Effector memory CD4-positive, alpha-beta T cell (primary cell): Measurements from ENCODE around the gene PPP2R5D.

Source experiments
- DNase-seq, 3 donors: peaks; one replicate each; pipeline ENCODE4 v3.0.0-alpha.2; 2020
- H3K27ac ChIP-seq: 2 replicates; pipeline ENCODE4 v1.7.0; 2013; ENCODE audit warnings: mild to moderate bottlenecking, low read length, moderate library complexity; ENCODE audit not compliant: insufficient read depth, poor library complexity, severe bottlenecking
- H3K27me3 ChIP-seq: replicated peaks from 2 replicates; pipeline ENCODE4 v1.7.0; 2013; ENCODE audit warnings: mild to moderate bottlenecking, low read length; ENCODE audit not compliant: insufficient read depth, control insufficient read depth, poor library complexity, severe bottlenecking
- H3K36me3 ChIP-seq: 2 replicates; pipeline ENCODE4 v1.7.0; 2013; ENCODE audit warnings: mild to moderate bottlenecking, low read length, moderate library complexity; ENCODE audit not compliant: control insufficient read depth, insufficient read depth
- H3K4me1 ChIP-seq: 2 replicates; pipeline ENCODE4 v1.7.0; 2013; ENCODE audit warnings: low read length, mild to moderate bottlenecking; ENCODE audit not compliant: control insufficient read depth, insufficient read depth, poor library complexity, severe bottlenecking
- H3K4me3 ChIP-seq: 2 replicates; pipeline ENCODE4 v1.7.0; 2013; ENCODE audit warnings: low read length, low read depth, mild to moderate bottlenecking; ENCODE audit not compliant: insufficient read depth, poor library complexity, severe bottlenecking
- H3K9me3 ChIP-seq: 2 replicates; pipeline ENCODE4 v1.7.0; 2013; ENCODE audit warnings: mild to moderate bottlenecking, low read length, moderate library complexity; ENCODE audit not compliant: control insufficient read depth

Gene PPP2R5D

DNA sequence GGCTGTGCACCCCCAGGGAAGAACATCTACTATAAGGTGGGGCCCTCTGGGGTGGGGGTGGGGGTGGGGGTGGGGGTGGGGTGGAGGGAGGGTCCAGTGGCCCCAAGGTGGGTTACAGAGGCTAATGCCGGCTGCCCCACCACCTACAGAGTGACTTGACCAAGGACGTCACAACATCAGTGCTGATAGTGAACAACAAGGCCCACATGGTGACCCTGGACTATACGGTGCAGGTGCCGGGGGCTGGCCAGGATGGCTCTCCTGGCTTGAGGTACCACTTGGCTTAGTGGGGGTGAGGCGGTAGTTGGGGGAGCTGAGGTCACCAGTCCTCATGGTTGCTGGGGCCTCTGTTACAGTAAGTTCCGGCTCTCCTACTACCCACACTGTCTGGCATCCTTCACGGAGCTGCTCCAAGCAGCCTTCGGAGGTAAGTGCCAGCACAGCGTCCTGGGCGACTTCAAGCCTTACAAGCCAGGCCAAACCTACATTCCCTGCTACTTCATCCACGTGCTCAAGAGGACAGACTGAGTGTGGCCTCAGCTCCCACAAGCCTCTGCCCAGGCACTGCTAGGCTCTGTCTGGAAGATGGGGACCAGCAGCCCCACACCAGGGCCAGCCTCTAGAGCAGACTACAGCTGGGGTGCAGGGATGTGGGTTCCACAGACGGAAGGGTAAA lies 21.1 kb upstream of the PPP2R5D start:
- no peak for DNase-seq
- Histone ChIP-seq H3K4me1 (peaks cover 11% of the 10 kb centered on the region), H3K36me3 (peaks cover 19% of the 10 kb centered on the region), H3K27me3 (no peaks in the 10 kb centered on the region), H3K27ac (no peak overlapping the region), H3K4me3 (no peak overlapping the region), H3K9me3 (no peaks in the 10 kb centered on the region)

DNA sequence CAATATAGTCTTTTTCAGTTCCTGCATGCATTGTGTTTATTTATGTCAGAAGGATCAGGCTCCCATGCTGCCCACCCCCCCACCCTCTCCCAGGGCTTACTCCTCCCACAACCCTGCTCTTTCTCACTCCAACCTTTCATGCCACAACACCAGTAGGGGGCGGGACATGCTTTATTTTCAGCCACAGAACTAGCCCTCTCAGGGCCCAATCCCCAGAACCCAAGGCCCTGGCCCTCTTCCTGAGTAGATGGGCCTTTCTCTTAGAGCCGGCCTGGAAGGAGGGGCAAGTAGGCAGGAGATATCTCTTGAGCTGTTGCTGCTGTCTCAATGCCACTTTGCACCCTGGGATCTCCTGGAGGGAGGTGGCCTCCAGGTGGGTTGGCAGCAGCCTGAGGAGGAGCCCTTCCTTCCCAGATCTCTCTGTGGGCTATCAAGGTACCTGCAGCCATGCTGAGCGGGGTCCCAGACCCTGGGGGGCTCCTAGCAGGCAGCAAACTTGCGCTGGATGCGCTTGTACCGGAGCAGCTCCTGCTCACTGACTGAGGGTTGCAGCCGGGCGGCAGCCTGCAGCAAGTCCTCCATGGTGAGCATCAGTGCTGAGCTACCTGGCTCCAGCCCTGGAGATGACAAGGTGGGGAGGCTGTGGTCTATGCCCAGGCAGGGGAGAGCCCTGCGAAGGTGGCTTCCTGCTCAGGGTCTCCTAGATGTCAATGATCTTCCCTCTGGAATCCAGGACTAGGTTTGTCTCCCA lies 20.3 kb upstream of the PPP2R5D start:
- DNase-seq: no peak
- peaks cover 19% of the 10 kb centered on the region for H3K36me3 ChIP-seq

DNA sequence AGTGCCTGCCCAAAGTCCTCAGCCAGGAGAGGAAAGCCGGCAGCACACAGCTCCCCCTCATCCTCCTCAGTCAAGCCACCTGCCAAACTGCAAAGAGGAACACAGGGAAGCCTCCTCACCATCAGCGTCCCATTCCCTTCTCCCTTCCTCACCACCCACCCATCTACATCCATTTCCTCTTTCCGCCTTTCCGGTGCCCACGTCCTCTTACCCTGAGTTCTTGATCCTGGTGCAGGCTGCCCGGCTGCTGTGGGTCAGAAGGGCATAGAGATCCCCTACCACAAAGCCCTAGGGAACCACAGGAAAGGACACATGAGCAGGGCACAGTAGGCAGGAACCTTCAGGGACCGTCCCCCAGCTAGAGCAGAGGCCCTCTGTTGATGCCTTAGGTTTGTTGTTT lies 17.8 kb upstream of the PPP2R5D start:
- Histone ChIP-seq H3K4me1 (no peaks in the 10 kb centered on the region), H3K9me3 (no peaks in the 10 kb centered on the region), H3K36me3 (peaks cover 19% of the 10 kb centered on the region), H3K27me3 (no peaks in the 10 kb centered on the region), H3K27ac (no peak overlapping the region), H3K4me3 (no peak overlapping the region)
- no peak for DNase-seq

More for the DNA sequence above, 20.3 kb upstream of the PPP2R5D start:
- H3K27ac ChIP-seq: no peak overlapping the region
- H3K4me3 ChIP-seq: no peak overlapping the region
- H3K27me3 ChIP-seq: no peaks in the 10 kb centered on the region
- peaks cover 11% of the 10 kb centered on the region for H3K4me1 ChIP-seq
- no peaks in the 10 kb centered on the region for H3K9me3 ChIP-seq

GRCh38 chr6:42967228-42967627 lies 17.1 kb upstream of the PPP2R5D start:
- H3K4me3 ChIP-seq: no peak overlapping the region
- no peaks in the 10 kb centered on the region for H3K4me1 ChIP-seq
- H3K27me3 ChIP-seq: no peaks in the 10 kb centered on the region
- DNase-seq: no peak
- peaks cover 19% of the 10 kb centered on the region for H3K36me3 ChIP-seq
- no peak overlapping the region for H3K27ac ChIP-seq
- no peaks in the 10 kb centered on the region for H3K9me3 ChIP-seq

GRCh38 chr6:42968126-42968701 lies 16.2 kb upstream of the PPP2R5D start:
- peaks cover 19% of the 10 kb centered on the region for H3K36me3 ChIP-seq
- no peaks in the 10 kb centered on the region for H3K9me3 ChIP-seq
- no peak for DNase-seq
- H3K27ac ChIP-seq: no peak overlapping the region
- H3K27me3 ChIP-seq: no peaks in the 10 kb centered on the region
- H3K4me1 ChIP-seq: no peaks in the 10 kb centered on the region
- H3K4me3 ChIP-seq: no peak overlapping the region

- H3K36me3 ChIP-seq: peaks cover 19% of the 10 kb centered on the region
- no peaks in the 10 kb centered on the region for H3K27me3 ChIP-seq
- H3K27ac ChIP-seq: no peak overlapping the region
- H3K9me3 ChIP-seq: no peaks in the 10 kb centered on the region
- no peak overlapping the region for H3K4me3 ChIP-seq
- no peaks in the 10 kb centered on the region for H3K4me1 ChIP-seq
- no peak for DNase-seq
These were observed 15.6 kb upstream of the PPP2R5D start for GRCh38 chr6:42968783-42969182.

- Histone ChIP-seq H3K4me3 (no peak overlapping the region), H3K27me3 (no peaks in the 10 kb centered on the region), H3K36me3 (peaks cover 18% of the 10 kb centered on the region), H3K27ac (no peak overlapping the region), H3K4me1 (no peaks in the 10 kb centered on the region), H3K9me3 (no peaks in the 10 kb centered on the region)
- DNase-seq: no peak
These were observed 14.9 kb upstream of the PPP2R5D start for GRCh38 chr6:42969431-42969830.

GRCh38 chr6:42969934-42970333 lies 14.4 kb upstream of the PPP2R5D start:
- no peaks in the 10 kb centered on the region for H3K4me1 ChIP-seq
- DNase-seq: no peak
- H3K36me3 ChIP-seq: peaks cover 13% of the 10 kb centered on the region
- H3K27me3 ChIP-seq: no peaks in the 10 kb centered on the region
- H3K4me3 ChIP-seq: no peak overlapping the region
- no peak overlapping the region for H3K27ac ChIP-seq
- no peaks in the 10 kb centered on the region for H3K9me3 ChIP-seq

- H3K4me1 ChIP-seq: no peaks in the 10 kb centered on the region
- no peaks in the 10 kb centered on the region for H3K9me3 ChIP-seq
- no peak for DNase-seq
- H3K4me3 ChIP-seq: no peak overlapping the region
- no peaks in the 10 kb centered on the region for H3K27me3 ChIP-seq
- peaks cover 7% of the 10 kb centered on the region for H3K36me3 ChIP-seq
- no peak overlapping the region for H3K27ac ChIP-seq
These were observed 13.3 kb upstream of the PPP2R5D start for GRCh38 chr6:42970871-42971612.
